HepG2 (cell line): Measurements from ENCODE around the gene UBTD2.

Source experiments
- CTCF ChIP-seq: sonication (generic); formaldehyde crosslinking; IDR thresholded peaks from 2 replicates; pipeline ENCODE4 v1.5.0; 2020; ENCODE audit warnings: mild to moderate bottlenecking, missing genetic modification reagents, moderate library complexity
- ZNF550 ChIP-seq: sonication (generic); formaldehyde crosslinking; IDR thresholded peaks from 2 replicates; pipeline ENCODE4 v1.4.0; 2020; ENCODE audit warnings: mild to moderate bottlenecking, missing genetic modification reagents, borderline replicate concordance

- no peak for TF ChIP-seq ZNF550 (CRISPR knock-in tag)
- no peak for TF ChIP-seq CTCF (CRISPR knock-in tag)
These were observed 120.6 kb downstream of the UBTD2 start for GRCh38 chr5:172162987-172163343.
